Left ventricle myocardium superior (tissue), 1 donor: Measurements from ENCODE around the gene LGR6. TPM values are rescaled to one million over a fixed set of nuclear protein-coding genes. Genes with fewer than 3 reads are reported as not detected.
A peak's percentile ranks its signal among the peaks of the same experiment; 100 is the strongest.
"Not testable (repeated sequence)": the region's sequence is repeated elsewhere in the genome, so short reads cannot be mapped to it uniquely, and the experiment has no call there.

Experiments
- ATAC-seq: fragments of 200-7000 bp; cut with Tn5 transposase; one replicate; pipeline ENCODE4 v1.9.1; 2020; ENCODE audit warnings: mild to moderate bottlenecking, moderate library complexity
- DNase-seq: peaks from one replicate; pipeline ENCODE4 v3.0.0-alpha.2; 2020
- intact Hi-C: fragments of 100-400 bp; cut with micrococcal nuclease; formaldehyde crosslinking; loops from one replicate; pipeline ENCODE4 v1.11.0; 2022
- total RNA-seq: library from RNA; stranded (reverse); fragmentation: NEBNext Ultra II Directional; extraction: Animal tissue kit (Norgen Biotek cat#: 25700); gene quantifications from one replicate; pipeline ENCODE4 v1.2.1, GENCODE V29; 2021
- donor health status: DM: no; HTN: yes; CAD: no; lungs with severe emphysema.

The LGR6 gene
- total RNA-seq, 1 donor from 2014 or later: 2.9 TPM

GRCh38 chr1:202230061-202230938 lies 36.7 kb downstream of the LGR6 start:
- DNase-seq: no peak
- peak; percentile 84 for ATAC-seq
- intact Hi-C loops: no loop called here

GRCh38 chr1:202230939-202231645 lies 37.5 kb downstream of the LGR6 start:
- ATAC-seq (no peak), DNase-seq (no peak)
- intact Hi-C loops: no loop called here

GRCh38 chr1:202233171-202233570 lies 39.6 kb downstream of the LGR6 start:
- ATAC-seq: no peak
- intact Hi-C loops: no loop called here
- no peak for DNase-seq

GRCh38 chr1:202233804-202234203 lies 40.2 kb downstream of the LGR6 start:
- intact Hi-C loops: no loop called here

GRCh38 chr1:202234331-202235002 lies 40.9 kb downstream of the LGR6 start:
- DNase-seq (no peak), ATAC-seq (no peak)
- intact Hi-C loops: no loop called here

More at GRCh38 chr1:202233804-202234203, 40.2 kb downstream of the LGR6 start:
- no peak for DNase-seq
- no peak for ATAC-seq

GRCh38 chr1:202235003-202235660 lies 41.5 kb downstream of the LGR6 start:
- intact Hi-C loops: no loop called here
- no peak for DNase-seq
- no peak for ATAC-seq

- intact Hi-C loops: no loop called here
Measured at GRCh38 chr1:202235856-202236837, 42.5 kb downstream of the LGR6 start.

GRCh38 chr1:202237052-202237451 lies 43.5 kb downstream of the LGR6 start:
- ATAC-seq (peak; percentile 77), DNase-seq (peak; percentile 46)
- intact Hi-C loops: no loop called here

More at GRCh38 chr1:202235856-202236837, 42.5 kb downstream of the LGR6 start:
- DNase-seq (peak; percentile 59), ATAC-seq (peak; percentile 78)

GRCh38 chr1:202238914-202239313 lies 45.3 kb downstream of the LGR6 start:
- intact Hi-C loops: no loop called here
- no peak for ATAC-seq
- DNase-seq: no peak

GRCh38 chr1:202240226-202240625 lies 46.6 kb downstream of the LGR6 start:
- ATAC-seq, DNase-seq, intact Hi-C loops: not testable (repeated sequence)

GRCh38 chr1:202240956-202241355 lies 47.4 kb downstream of the LGR6 start:
- intact Hi-C loops: no loop called here
- ATAC-seq (no peak), DNase-seq (no peak)

GRCh38 chr1:202241376-202242079 lies 47.9 kb downstream of the LGR6 start:
- DNase-seq (no peak), ATAC-seq (peak; percentile 74)
- intact Hi-C loops: no loop called here

GRCh38 chr1:202242080-202242419 lies 48.5 kb downstream of the LGR6 start:
- DNase-seq (no peak), ATAC-seq (no peak)
- intact Hi-C loops: no loop called here

- intact Hi-C loops: no loop called here
- DNase-seq: no peak
- no peak for ATAC-seq
Measured at GRCh38 chr1:202243006-202243405, 49.4 kb downstream of the LGR6 start.

- ATAC-seq: no peak
- intact Hi-C loops: no loop called here
- no peak for DNase-seq
Measured at GRCh38 chr1:202244841-202245261, 51.3 kb downstream of the LGR6 start.

GRCh38 chr1:202245391-202245790 lies 51.8 kb downstream of the LGR6 start:
- no peak for ATAC-seq
- no peak for DNase-seq
- intact Hi-C loops: no loop called here

- DNase-seq (no peak), ATAC-seq (no peak)
- intact Hi-C loops: no loop called here
Measured at GRCh38 chr1:202247104-202247503, 53.5 kb downstream of the LGR6 start.
